GM23338 (cell line): Measurements from ENCODE around the gene TERT. TPM values are rescaled to one million over a fixed set of nuclear protein-coding genes. Genes with fewer than 3 reads are reported as not detected.

Experiments
- ATAC-seq: fragments of 200-7000 bp; cut with Tn5 transposase; 3 replicates; pipeline ENCODE4 v1.9.1; 2020
- DNase-seq: peaks from one replicate; pipeline ENCODE4 v3.0.0-alpha.2; 2015; ENCODE audit warnings: low spot score
- H2AFZ ChIP-seq: fragments of 200-600 bp; sonication (generic); 2 replicates; pipeline ENCODE4 v1.8.0; 2016; ENCODE audit warnings: antibody characterized with exemption, mild to moderate bottlenecking, moderate library complexity
- H3F3A ChIP-seq: fragments of 200-600 bp; sonication (generic); replicated peaks from 2 replicates; pipeline ENCODE4 v1.8.0; 2017; ENCODE audit warnings: antibody characterized with exemption, mixed run types, low read depth
- H3K27ac ChIP-seq: fragments of 200-600 bp; sonication (generic); 2 replicates; pipeline ENCODE4 v1.6.1; 2016; ENCODE audit warnings: low read depth
- H3K27me3 ChIP-seq: fragments of 200-600 bp; sonication (generic); 2 replicates; pipeline ENCODE4 v1.8.0; 2016; ENCODE audit warnings: mild to moderate bottlenecking, mixed run types, moderate library complexity; ENCODE audit not compliant: insufficient read depth
- H3K36me3 ChIP-seq: fragments of 200-600 bp; sonication (generic); 2 replicates; pipeline ENCODE4 v1.8.0; 2016; ENCODE audit warnings: mild to moderate bottlenecking; ENCODE audit not compliant: insufficient read depth
- H3K4me1 ChIP-seq: fragments of 200-600 bp; sonication (generic); 2 replicates; pipeline ENCODE4 v1.8.0; 2016; ENCODE audit warnings: mild to moderate bottlenecking, moderate library complexity; ENCODE audit not compliant: insufficient read depth
- H3K4me2 ChIP-seq: fragments of 200-600 bp; sonication (generic); 2 replicates; pipeline ENCODE4 v1.7.1; 2017; ENCODE audit warnings: mixed run types
- H3K4me3 ChIP-seq: fragments of 200-600 bp; sonication (generic); 2 replicates; pipeline ENCODE4 v1.6.1; 2016; ENCODE audit warnings: mixed run types
- H3K79me2 ChIP-seq: fragments of 200-600 bp; sonication (generic); replicated peaks from 2 replicates; pipeline ENCODE4 v1.8.0; 2017; ENCODE audit warnings: mild to moderate bottlenecking; ENCODE audit not compliant: insufficient read depth
- H3K9me2 ChIP-seq: fragments of 200-600 bp; sonication (generic); 2 replicates; pipeline ENCODE4 v1.8.0; 2017; ENCODE audit not compliant: insufficient read depth
- H4K20me1 ChIP-seq: fragments of 200-600 bp; sonication (generic); replicated peaks from 2 replicates; pipeline ENCODE4 v1.8.0; 2017; ENCODE audit warnings: mild to moderate bottlenecking; ENCODE audit not compliant: insufficient read depth
- H3K27ac Mint-ChIP-seq: 2 replicates; pipeline ENCODE4 v1.8.0; 2020; ENCODE audit warnings: inconsistent platforms, mild to moderate bottlenecking, moderate library complexity, mixed read lengths
- H3K27me3 Mint-ChIP-seq: 3 replicates; pipeline ENCODE4 v1.8.0; 2022; ENCODE audit warnings: low read depth, mild to moderate bottlenecking, moderate library complexity, mixed read lengths, inconsistent platforms; ENCODE audit not compliant: insufficient read depth, poor library complexity
- H3K36me3 Mint-ChIP-seq: 3 replicates; pipeline ENCODE4 v1.8.0; 2021; ENCODE audit warnings: low read depth, mild to moderate bottlenecking, inconsistent platforms, moderate library complexity, mixed read lengths
- H3K4me1 Mint-ChIP-seq: 3 replicates; pipeline ENCODE4 v1.8.0; 2020; ENCODE audit warnings: mild to moderate bottlenecking, inconsistent platforms, mixed read lengths
- H3K4me3 Mint-ChIP-seq: 3 replicates; pipeline ENCODE4 v1.8.0; 2021; ENCODE audit warnings: moderate library complexity, mild to moderate bottlenecking, inconsistent platforms, mixed read lengths
- H3K9me3 Mint-ChIP-seq: 3 replicates; pipeline ENCODE4 v1.8.0; 2020; ENCODE audit warnings: moderate library complexity, mild to moderate bottlenecking, inconsistent platforms, mixed read lengths
- CREB1 ChIP-seq: fragments of 250-450 bp; sonication (Bioruptor Pico); IDR thresholded peaks from 2 replicates; pipeline ENCODE4 v1.5.0; 2020; ENCODE audit warnings: low read depth, mild to moderate bottlenecking, moderate library complexity
- EZH2 ChIP-seq: fragments of 200-600 bp; sonication (generic); IDR thresholded peaks from one replicate; pipeline ENCODE4 v1.8.0; 2017; ENCODE audit warnings: antibody characterized with exemption, mild to moderate bottlenecking, low read depth; ENCODE audit not compliant: unreplicated experiment
- EZH2phosphoT487 ChIP-seq: fragments of 200-600 bp; sonication (generic); IDR thresholded peaks from one replicate; pipeline ENCODE4 v1.8.1; 2018; ENCODE audit warnings: antibody characterized with exemption; ENCODE audit not compliant: unreplicated experiment
- JUNB ChIP-seq: IDR thresholded peaks from one replicate; pipeline ENCODE4 v1.6.1; 2016; ENCODE audit warnings: antibody characterized with exemption; ENCODE audit not compliant: unreplicated experiment
- NANOG ChIP-seq: IDR thresholded peaks from 2 replicates; pipeline ENCODE4 v1.6.1; 2016; ENCODE audit warnings: antibody characterized with exemption, borderline replicate concordance
- POLR2AphosphoS5 ChIP-seq: IDR thresholded peaks from 2 replicates; pipeline ENCODE4 v1.6.1; 2016; ENCODE audit warnings: antibody characterized with exemption, low read depth
- REST ChIP-seq: IDR thresholded peaks from one replicate; pipeline ENCODE4 v1.6.1; 2018; ENCODE audit warnings: antibody characterized with exemption; ENCODE audit not compliant: unreplicated experiment
- STAT1 ChIP-seq: IDR thresholded peaks from one replicate; pipeline ENCODE4 v1.6.1; 2016; ENCODE audit warnings: antibody characterized with exemption; ENCODE audit not compliant: unreplicated experiment
- ZNF114 ChIP-seq: fragments of 250-450 bp; sonication (Bioruptor Pico); IDR thresholded peaks from 2 replicates; pipeline ENCODE4 v1.5.0; 2020; ENCODE audit warnings: mild to moderate bottlenecking, moderate library complexity
- ZNF331 ChIP-seq: fragments of 250-450 bp; sonication (Bioruptor Pico); IDR thresholded peaks from 2 replicates; pipeline ENCODE4 v1.5.0; 2020; ENCODE audit warnings: low read depth, mild to moderate bottlenecking, moderate library complexity
- polyA plus RNA-seq: library from polyadenylated mRNA; unstranded; fragments of >200 nt; fragmentation: Nextera tagmentation; extraction: Ambion mirVana; gene quantifications from 2 replicates; pipeline ENCODE4 v1.2.1, GENCODE V29; 2016
- total RNA-seq: library from RNA; depleted of rRNA; stranded (reverse); fragments of >200 nt; shearing (Covaris generic); gene quantifications from 2 replicates; pipeline ENCODE4 v1.2.3, GENCODE V29; 2014
- TF ChIP-seq, protein P1 (sequence below): IDR thresholded peaks from 2 replicates; pipeline ENCODE4 v1.6.1; 2016; ENCODE audit warnings: antibody characterized with exemption
- TF ChIP-seq, protein P2 (sequence below): fragments of 250-450 bp; sonication (Bioruptor Pico); IDR thresholded peaks from 2 replicates; pipeline ENCODE4 v1.5.0; 2020; ENCODE audit warnings: mild to moderate bottlenecking, moderate library complexity

Gene TERT
- total and polyA plus RNA-seq, 2 experiments from 2014 or later: 9.8 to 46.4 TPM

GRCh38 chr5:1298723-1299510, 4.0 kb upstream of the TERT start (continued):
- no peak for TF ChIP-seq REST
- TF ChIP-seq POLR2AphosphoS5: no peak
- TF ChIP-seq STAT1: no peak
- TF ChIP-seq, protein P1, sequence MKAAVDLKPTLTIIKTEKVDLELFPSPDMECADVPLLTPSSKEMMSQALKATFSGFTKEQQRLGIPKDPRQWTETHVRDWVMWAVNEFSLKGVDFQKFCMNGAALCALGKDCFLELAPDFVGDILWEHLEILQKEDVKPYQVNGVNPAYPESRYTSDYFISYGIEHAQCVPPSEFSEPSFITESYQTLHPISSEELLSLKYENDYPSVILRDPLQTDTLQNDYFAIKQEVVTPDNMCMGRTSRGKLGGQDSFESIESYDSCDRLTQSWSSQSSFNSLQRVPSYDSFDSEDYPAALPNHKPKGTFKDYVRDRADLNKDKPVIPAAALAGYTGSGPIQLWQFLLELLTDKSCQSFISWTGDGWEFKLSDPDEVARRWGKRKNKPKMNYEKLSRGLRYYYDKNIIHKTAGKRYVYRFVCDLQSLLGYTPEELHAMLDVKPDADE: no peak

DNA sequence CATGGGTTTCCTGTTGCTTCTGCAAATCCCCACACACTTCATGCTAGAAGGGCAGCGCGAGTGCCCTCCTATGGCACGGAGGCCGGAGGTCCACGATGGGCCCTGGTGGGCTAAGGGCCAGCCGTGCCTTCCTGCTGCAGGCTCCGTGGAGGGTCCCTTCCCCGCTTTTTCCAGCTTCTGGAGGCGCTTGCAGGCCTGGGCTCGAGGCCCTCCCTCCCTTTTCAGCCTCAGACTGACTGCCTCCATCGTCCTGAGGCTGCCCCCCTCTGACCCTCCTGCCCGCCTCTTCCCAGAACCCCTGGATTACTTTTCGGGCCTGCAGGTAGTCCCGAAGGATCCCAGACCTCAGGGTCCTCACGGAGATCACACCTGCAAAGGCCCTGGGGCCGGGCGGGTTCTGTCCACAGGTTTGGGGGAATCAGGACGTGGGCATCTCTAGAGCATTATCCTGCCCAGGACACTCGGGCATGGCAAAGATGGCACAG, 3.2 kb upstream of the TERT start:
- H3K4me1 Mint-ChIP-seq: peaks cover 5% of the 10 kb centered on the region; the same call in 2 of the 3 replicates
- Histone ChIP-seq H3K4me2 (no peak overlapping the region), H3K79me2 (peaks cover 5% of the 10 kb centered on the region), H3F3A (0 out of 2 replicates have a peak, but pooled peaks cover 3% of the 10 kb centered on the region), H3K4me1 (peaks cover 5% of the 10 kb centered on the region; the same call in 1 of the 2 replicates), H2AFZ (no peak overlapping the region), H4K20me1 (no peaks in the 10 kb centered on the region), H3K9me2 (no peaks in the 10 kb centered on the region), H3K27ac (no peak overlapping the region), H3K36me3 (no peaks in the 10 kb centered on the region), H3K27me3 (peaks cover 9% of the 10 kb centered on the region), H3K4me3 (no peak overlapping the region)
- no peaks in the 10 kb centered on the region; the same call in 2 of the 3 replicates for H3K36me3 Mint-ChIP-seq
- no peak overlapping the region for H3K27ac Mint-ChIP-seq
- no peak overlapping the region for H3K4me3 Mint-ChIP-seq
- H3K9me3 Mint-ChIP-seq: no peaks in the 10 kb centered on the region; the same call in 2 of the 3 replicates
- ATAC-seq (no peak), DNase-seq (no peak)
- peaks cover 8% of the 10 kb centered on the region for H3K27me3 Mint-ChIP-seq
- TF ChIP-seq EZH2phosphoT487 (no peak), POLR2AphosphoS5 (no peak), ZNF331 (no peak), CREB1 (CRISPR knock-in tag) (no peak), ZNF114 (CRISPR knock-in tag) (no peak), STAT1 (no peak), JUNB (no peak), EZH2 (no peak), NANOG (no peak)
- TF ChIP-seq, protein P2, sequence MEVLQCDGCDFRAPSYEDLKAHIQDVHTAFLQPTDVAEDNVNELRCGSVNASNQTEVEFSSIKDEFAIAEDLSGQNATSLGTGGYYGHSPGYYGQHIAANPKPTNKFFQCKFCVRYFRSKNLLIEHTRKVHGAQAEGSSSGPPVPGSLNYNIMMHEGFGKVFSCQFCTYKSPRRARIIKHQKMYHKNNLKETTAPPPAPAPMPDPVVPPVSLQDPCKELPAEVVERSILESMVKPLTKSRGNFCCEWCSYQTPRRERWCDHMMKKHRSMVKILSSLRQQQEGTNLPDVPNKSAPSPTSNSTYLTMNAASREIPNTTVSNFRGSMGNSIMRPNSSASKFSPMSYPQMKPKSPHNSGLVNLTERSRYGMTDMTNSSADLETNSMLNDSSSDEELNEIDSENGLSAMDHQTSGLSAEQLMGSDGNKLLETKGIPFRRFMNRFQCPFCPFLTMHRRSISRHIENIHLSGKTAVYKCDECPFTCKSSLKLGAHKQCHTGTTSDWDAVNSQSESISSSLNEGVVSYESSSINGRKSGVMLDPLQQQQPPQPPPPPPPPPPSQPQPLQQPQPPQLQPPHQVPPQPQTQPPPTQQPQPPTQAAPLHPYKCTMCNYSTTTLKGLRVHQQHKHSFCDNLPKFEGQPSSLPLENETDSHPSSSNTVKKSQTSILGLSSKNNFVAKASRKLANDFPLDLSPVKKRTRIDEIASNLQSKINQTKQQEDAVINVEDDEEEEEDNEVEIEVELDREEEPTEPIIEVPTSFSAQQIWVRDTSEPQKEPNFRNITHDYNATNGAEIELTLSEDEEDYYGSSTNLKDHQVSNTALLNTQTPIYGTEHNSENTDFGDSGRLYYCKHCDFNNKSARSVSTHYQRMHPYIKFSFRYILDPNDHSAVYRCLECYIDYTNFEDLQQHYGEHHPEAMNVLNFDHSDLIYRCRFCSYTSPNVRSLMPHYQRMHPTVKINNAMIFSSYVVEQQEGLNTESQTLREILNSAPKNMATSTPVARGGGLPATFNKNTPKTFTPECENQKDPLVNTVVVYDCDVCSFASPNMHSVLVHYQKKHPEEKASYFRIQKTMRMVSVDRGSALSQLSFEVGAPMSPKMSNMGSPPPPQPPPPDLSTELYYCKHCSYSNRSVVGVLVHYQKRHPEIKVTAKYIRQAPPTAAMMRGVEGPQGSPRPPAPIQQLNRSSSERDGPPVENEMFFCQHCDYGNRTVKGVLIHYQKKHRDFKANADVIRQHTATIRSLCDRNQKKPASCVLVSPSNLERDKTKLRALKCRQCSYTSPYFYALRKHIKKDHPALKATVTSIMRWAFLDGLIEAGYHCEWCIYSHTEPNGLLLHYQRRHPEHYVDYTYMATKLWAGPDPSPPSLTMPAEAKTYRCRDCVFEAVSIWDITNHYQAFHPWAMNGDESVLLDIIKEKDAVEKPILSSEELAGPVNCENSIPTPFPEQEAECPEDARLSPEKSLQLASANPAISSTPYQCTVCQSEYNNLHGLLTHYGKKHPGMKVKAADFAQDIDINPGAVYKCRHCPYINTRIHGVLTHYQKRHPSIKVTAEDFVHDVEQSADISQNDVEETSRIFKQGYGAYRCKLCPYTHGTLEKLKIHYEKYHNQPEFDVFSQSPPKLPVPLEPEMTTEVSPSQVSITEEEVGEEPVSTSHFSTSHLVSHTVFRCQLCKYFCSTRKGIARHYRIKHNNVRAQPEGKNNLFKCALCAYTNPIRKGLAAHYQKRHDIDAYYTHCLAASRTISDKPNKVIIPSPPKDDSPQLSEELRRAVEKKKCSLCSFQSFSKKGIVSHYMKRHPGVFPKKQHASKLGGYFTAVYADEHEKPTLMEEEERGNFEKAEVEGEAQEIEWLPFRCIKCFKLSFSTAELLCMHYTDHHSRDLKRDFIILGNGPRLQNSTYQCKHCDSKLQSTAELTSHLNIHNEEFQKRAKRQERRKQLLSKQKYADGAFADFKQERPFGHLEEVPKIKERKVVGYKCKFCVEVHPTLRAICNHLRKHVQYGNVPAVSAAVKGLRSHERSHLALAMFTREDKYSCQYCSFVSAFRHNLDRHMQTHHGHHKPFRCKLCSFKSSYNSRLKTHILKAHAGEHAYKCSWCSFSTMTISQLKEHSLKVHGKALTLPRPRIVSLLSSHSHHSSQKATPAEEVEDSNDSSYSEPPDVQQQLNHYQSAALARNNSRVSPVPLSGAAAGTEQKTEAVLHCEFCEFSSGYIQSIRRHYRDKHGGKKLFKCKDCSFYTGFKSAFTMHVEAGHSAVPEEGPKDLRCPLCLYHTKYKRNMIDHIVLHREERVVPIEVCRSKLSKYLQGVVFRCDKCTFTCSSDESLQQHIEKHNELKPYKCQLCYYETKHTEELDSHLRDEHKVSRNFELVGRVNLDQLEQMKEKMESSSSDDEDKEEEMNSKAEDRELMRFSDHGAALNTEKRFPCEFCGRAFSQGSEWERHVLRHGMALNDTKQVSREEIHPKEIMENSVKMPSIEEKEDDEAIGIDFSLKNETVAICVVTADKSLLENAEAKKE (CRISPR knock-in tag): no peak
- TF ChIP-seq, protein P1: no peak
